GM12878 (cell line): ENCODE measurements around the gene MAML3. TPM values are rescaled to one million over a fixed set of nuclear protein-coding genes. Genes with fewer than 3 reads are reported as not detected.
A peak's percentile ranks its signal among the peaks of the same experiment; 100 is the strongest.

ENCODE experiments used
- ATF2 ChIP-seq: IDR thresholded peaks from 2 replicates; pipeline ENCODE4 v1.6.1; 2012; ENCODE audit warnings: low read length, inconsistent platforms
- BCL3 ChIP-seq: IDR thresholded peaks from 2 replicates; pipeline ENCODE4 v1.6.1; 2011; ENCODE audit warnings: borderline replicate concordance, low read depth, mild to moderate bottlenecking, moderate library complexity, low read length; ENCODE audit not compliant: insufficient read depth, poor library complexity, severe bottlenecking
- CBX3 ChIP-seq: fragments of 200-600 bp; sonication (generic); IDR thresholded peaks from 2 replicates; pipeline ENCODE4 v1.6.1; 2016; ENCODE audit warnings: low read depth, borderline replicate concordance
- E2F4 ChIP-seq: IDR thresholded peaks from 2 replicates; pipeline ENCODE4 v1.6.1; 2012; ENCODE audit warnings: low read depth, low read length, improper control_type of control experiment
- GATAD2B ChIP-seq: fragments of 450-650 bp; conservative IDR thresholded peaks from 2 replicates; pipeline ENCODE4 v1.6.1; 2017; ENCODE audit warnings: low read depth, mild to moderate bottlenecking, moderate library complexity
- HDAC2 ChIP-seq: fragments of 200-600 bp; sonication (generic); IDR thresholded peaks from 2 replicates; pipeline ENCODE4 v1.6.1; 2017
- PKNOX1 ChIP-seq: fragments of 450-650 bp; IDR thresholded peaks from 2 replicates; pipeline ENCODE4 v1.6.1; 2016; ENCODE audit warnings: mild to moderate bottlenecking
- POU2F2 ChIP-seq: IDR thresholded peaks from 3 replicates; pipeline ENCODE4 v1.6.1; 2011; ENCODE audit warnings: low read depth, mild to moderate bottlenecking, low read length, borderline replicate concordance
- RB1 ChIP-seq: fragments of 450-650 bp; formaldehyde crosslinking; IDR thresholded peaks from 2 replicates; pipeline ENCODE4 v1.6.1; 2017; ENCODE audit warnings: mild to moderate bottlenecking, borderline replicate concordance
- SMAD1 ChIP-seq: fragments of 450-650 bp; IDR thresholded peaks from 2 replicates; pipeline ENCODE4 v1.6.1; 2018; ENCODE audit warnings: mild to moderate bottlenecking, low read depth; ENCODE audit not compliant: partially characterized antibody
- WRNIP1 ChIP-seq: IDR thresholded peaks from 2 replicates; pipeline ENCODE4 v1.6.1; 2011; ENCODE audit warnings: low read depth, low read length, improper control_type of control experiment, borderline replicate concordance
- ZBTB33 ChIP-seq: fragments of 450-650 bp; IDR thresholded peaks from 2 replicates; pipeline ENCODE4 v1.6.1; 2017; ENCODE audit warnings: mild to moderate bottlenecking
- ZNF24 ChIP-seq: fragments of 450-650 bp; IDR thresholded peaks from 2 replicates; pipeline ENCODE4 v1.6.1; 2017; ENCODE audit warnings: antibody characterized with exemption, mild to moderate bottlenecking
- ZNF687 ChIP-seq: fragments of 450-650 bp; IDR thresholded peaks from 2 replicates; pipeline ENCODE4 v1.6.1; 2017; ENCODE audit warnings: mild to moderate bottlenecking, moderate library complexity
- polyA plus RNA-seq, 11 experiments: library from polyadenylated mRNA; depleted of rRNA in 4 of 11; unstranded in 6 of 11; stranded (reverse) in 5 of 11; fragments of >200 nt; fragmentation: Nextera tagmentation in 4 of 11; fragmentation: Illumina TruSeq in 1 of 11; extraction: Ambion mirVana in 4 of 11; extraction: Trizol in 1 of 11; gene quantifications; 1 replicate in 1 of 11; 2 replicates in 10 of 11; pipeline versions ENCODE4 v1.2.1 to v1.2.3, GENCODE V29; 2011 to 2016; ENCODE audit warnings: inconsistent platforms in 2 of 11, missing spikeins in 2 of 11, low read depth in 1 of 11
- total RNA-seq, 4 experiments: library from RNA; depleted of rRNA in 3 of 4; stranded (reverse); fragments of >200 nt in 3 of 4; fragmentation: Illumina TruSeq in 1 of 4; extraction: Trizol in 1 of 4; gene quantifications; 2 replicates each; pipeline versions ENCODE4 v1.2.1 to v1.2.3, GENCODE V29; 2013 to 2021

Gene MAML3
- total and polyA plus RNA-seq, 10 of the 15 experiments (the other 5 are each of a cell fraction or from before 2014, with no cell fraction given) = under 0.01 to 0.53 (median 0.06) TPM; not detected in 2

GRCh38 chr4:140153718-140154571 lies at the start of gene MAML3 (continued):
- TF ChIP-seq CBX3 = no peak
- no peak for TF ChIP-seq HDAC2
- TF ChIP-seq RB1 = no peak
- no peak for TF ChIP-seq ATF2
- TF ChIP-seq SMAD1 = no peak
- 0 out of 2 replicates have a peak, but pooled peaks have one; percentile 16 for TF ChIP-seq ZNF24
- no peak for TF ChIP-seq BCL3
- TF ChIP-seq POU2F2 = no peak
- no peak for TF ChIP-seq PKNOX1
- TF ChIP-seq GATAD2B = peak; percentile 76
- no peak for TF ChIP-seq WRNIP1
- TF ChIP-seq E2F4 = no peak
- no peak for TF ChIP-seq ZBTB33
- TF ChIP-seq ZNF687 = no peak
